MM.1S (cell line): ENCODE data around the gene DYNC1LI1.

Experiments used
- DNase-seq: peaks from one replicate; pipeline ENCODE4 v3.0.0-alpha.2; 2015
- H2AFZ ChIP-seq: fragments of 300-600 bp; sonication (generic); 2 replicates; pipeline ENCODE4 v1.6.0; 2016; ENCODE audit warnings: antibody characterized with exemption, low read length
- H3F3A ChIP-seq: fragments of 300-600 bp; sonication (generic); 2 replicates; pipeline ENCODE4 v1.6.1; 2016; ENCODE audit warnings: mild to moderate bottlenecking, antibody characterized with exemption, low read length, moderate library complexity, mixed read lengths; ENCODE audit not compliant: insufficient read depth
- H3K27ac ChIP-seq: fragments of 300-600 bp; sonication (generic); 2 replicates; pipeline ENCODE4 v1.5.1; 2016; ENCODE audit warnings: mild to moderate bottlenecking, low read length
- H3K27me3 ChIP-seq: fragments of 300-600 bp; sonication (generic); replicated peaks from 2 replicates; pipeline ENCODE4 v1.6.0; 2016; ENCODE audit warnings: low read length; ENCODE audit not compliant: insufficient read depth
- H3K36me3 ChIP-seq: fragments of 300-600 bp; sonication (generic); replicated peaks from 2 replicates; pipeline ENCODE4 v1.6.1; 2016; ENCODE audit warnings: mild to moderate bottlenecking, low read length, mixed read lengths; ENCODE audit not compliant: insufficient read depth
- H3K4me1 ChIP-seq: fragments of 300-600 bp; sonication (generic); 2 replicates; pipeline ENCODE4 v1.6.1; 2016; ENCODE audit warnings: low read length, mixed read lengths
- H3K4me2 ChIP-seq: fragments of 300-600 bp; sonication (generic); 2 replicates; pipeline ENCODE4 v1.6.0; 2016; ENCODE audit warnings: low read depth, low read length
- H3K4me3 ChIP-seq: fragments of 300-600 bp; sonication (generic); 2 replicates; pipeline ENCODE4 v1.5.1; 2016; ENCODE audit warnings: low read length, mixed read lengths
- H3K79me2 ChIP-seq: fragments of 300-600 bp; sonication (generic); 2 replicates; pipeline ENCODE4 v1.6.1; 2016; ENCODE audit warnings: mixed run types, low read length, mixed read lengths
- H3K9ac ChIP-seq: fragments of 300-600 bp; sonication (generic); 2 replicates; pipeline ENCODE4 v1.6.1; 2016; ENCODE audit warnings: low read length, mixed read lengths
- H3K9me2 ChIP-seq: fragments of 300-600 bp; sonication (generic); replicated peaks from 2 replicates; pipeline ENCODE4 v1.6.1; 2016; ENCODE audit warnings: mild to moderate bottlenecking, low read length, mixed read lengths; ENCODE audit not compliant: insufficient read depth
- H3K9me3 ChIP-seq: fragments of 300-600 bp; sonication (generic); replicated peaks from 2 replicates; pipeline ENCODE4 v1.6.1; 2016; ENCODE audit warnings: mild to moderate bottlenecking, low read length, mixed read lengths; ENCODE audit not compliant: insufficient read depth
- H4K20me1 ChIP-seq: fragments of 300-600 bp; sonication (generic); 2 replicates; pipeline ENCODE4 v1.6.1; 2016; ENCODE audit warnings: mild to moderate bottlenecking, low read length, moderate library complexity, mixed read lengths; ENCODE audit not compliant: insufficient read depth
- EZH2 ChIP-seq: fragments of 300-600 bp; sonication (generic); optimal IDR thresholded peaks from 2 replicates; pipeline ENCODE3; 2017; ENCODE audit warnings: low read depth, mild to moderate bottlenecking, antibody characterized with exemption, low read length, mixed read lengths
- EZH2phosphoT487 ChIP-seq: fragments of 300-600 bp; sonication (generic); IDR thresholded peaks from 2 replicates; pipeline ENCODE4 v1.6.1; 2018; ENCODE audit warnings: antibody characterized with exemption, low read length
- TF ChIP-seq, protein P1 (sequence below): fragments of 300-600 bp; sonication (generic); IDR thresholded peaks from 2 replicates; pipeline ENCODE4 v1.5.1; 2016; ENCODE audit warnings: antibody characterized with exemption, low read length, mixed read lengths

DYNC1LI1 gene

DNA sequence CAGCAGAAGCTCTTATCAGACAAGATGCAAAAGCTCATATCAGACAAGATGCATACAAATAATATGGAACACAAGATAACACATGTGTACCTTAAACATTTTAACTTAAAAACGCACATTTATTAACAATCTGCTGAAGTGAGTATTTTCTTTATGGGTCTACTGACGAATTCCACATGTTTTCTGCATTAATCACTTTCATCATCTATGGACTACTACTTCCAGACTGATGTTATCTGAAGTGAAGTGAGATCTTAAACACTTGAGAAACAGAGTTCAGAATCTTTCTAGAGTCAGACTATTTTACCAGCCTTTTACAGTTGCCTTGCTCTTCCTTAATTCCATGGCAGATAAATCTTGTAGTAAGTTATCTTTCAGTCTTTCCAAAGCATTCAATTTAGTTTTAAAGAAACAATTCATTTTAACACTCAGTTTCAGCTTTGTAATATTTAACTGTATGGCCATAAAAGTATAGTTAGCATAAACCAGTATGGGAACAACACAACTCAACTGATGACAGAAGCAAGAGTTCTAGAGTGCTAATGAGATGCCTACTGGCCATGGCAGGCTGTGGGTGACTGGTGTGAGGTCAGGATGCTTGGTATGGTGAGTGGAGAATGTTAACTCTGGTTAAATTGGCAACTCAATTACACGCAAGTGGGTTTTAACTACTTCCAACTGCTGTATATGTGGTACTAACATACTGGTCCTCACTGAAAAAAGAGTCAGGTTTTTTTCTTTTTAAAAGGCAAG is 77.8 kb downstream of the DYNC1LI1 start:
- Histone ChIP-seq H3K36me3 (no peaks in the 10 kb centered on the region), H4K20me1 (no peaks in the 10 kb centered on the region; the same call in 1 of the 2 replicates)

DNA sequence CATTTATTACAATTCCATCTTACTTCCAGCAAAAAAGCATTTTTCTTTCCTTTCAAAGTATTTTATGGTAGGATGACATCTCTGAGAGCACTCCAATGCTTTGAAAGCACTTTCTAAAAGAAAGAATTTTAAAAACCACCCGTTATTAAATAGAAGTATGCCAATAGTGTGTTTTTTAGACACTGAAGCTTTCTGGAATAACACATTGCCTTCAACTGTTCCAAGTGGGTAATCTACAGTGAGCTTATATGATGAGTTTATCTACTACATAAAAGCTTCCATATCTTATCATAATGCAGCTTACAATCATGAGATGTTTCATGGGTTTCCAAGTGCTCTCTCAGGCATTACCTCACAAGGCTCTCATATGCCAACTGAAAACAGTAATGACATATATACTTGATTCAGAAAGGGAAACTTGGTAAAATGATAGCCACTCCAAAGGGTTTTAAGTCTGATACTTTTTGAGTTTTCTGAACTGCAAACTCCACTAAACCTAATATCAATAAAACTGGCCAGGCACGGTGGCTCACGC is 82.1 kb downstream of the DYNC1LI1 start:
- no peak overlapping the region for H3K27ac ChIP-seq
- no peak overlapping the region for H3K4me3 ChIP-seq
- peaks cover 5% of the 10 kb centered on the region for H3K4me1 ChIP-seq
- no peak for DNase-seq
- no peak overlapping the region for H3K4me2 ChIP-seq
- no peaks in the 10 kb centered on the region; the same call in 1 of the 2 replicates for H3K36me3 ChIP-seq
- H4K20me1 ChIP-seq, result no peaks in the 10 kb centered on the region; the same call in 1 of the 2 replicates
- H3K79me2 ChIP-seq, result peaks cover 19% of the 10 kb centered on the region
- no peak overlapping the region for H2AFZ ChIP-seq
- H3K27me3 ChIP-seq, result no peaks in the 10 kb centered on the region
- H3K9me3 ChIP-seq, result no peaks in the 10 kb centered on the region
- H3K9me2 ChIP-seq, result no peaks in the 10 kb centered on the region
- TF ChIP-seq EZH2, result no peak
- no peak for TF ChIP-seq EZH2phosphoT487
- TF ChIP-seq, protein P1, sequence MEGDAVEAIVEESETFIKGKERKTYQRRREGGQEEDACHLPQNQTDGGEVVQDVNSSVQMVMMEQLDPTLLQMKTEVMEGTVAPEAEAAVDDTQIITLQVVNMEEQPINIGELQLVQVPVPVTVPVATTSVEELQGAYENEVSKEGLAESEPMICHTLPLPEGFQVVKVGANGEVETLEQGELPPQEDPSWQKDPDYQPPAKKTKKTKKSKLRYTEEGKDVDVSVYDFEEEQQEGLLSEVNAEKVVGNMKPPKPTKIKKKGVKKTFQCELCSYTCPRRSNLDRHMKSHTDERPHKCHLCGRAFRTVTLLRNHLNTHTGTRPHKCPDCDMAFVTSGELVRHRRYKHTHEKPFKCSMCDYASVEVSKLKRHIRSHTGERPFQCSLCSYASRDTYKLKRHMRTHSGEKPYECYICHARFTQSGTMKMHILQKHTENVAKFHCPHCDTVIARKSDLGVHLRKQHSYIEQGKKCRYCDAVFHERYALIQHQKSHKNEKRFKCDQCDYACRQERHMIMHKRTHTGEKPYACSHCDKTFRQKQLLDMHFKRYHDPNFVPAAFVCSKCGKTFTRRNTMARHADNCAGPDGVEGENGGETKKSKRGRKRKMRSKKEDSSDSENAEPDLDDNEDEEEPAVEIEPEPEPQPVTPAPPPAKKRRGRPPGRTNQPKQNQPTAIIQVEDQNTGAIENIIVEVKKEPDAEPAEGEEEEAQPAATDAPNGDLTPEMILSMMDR, result no peak
- H3F3A ChIP-seq, result no peaks in the 10 kb centered on the region
- H3K9ac ChIP-seq, result no peak overlapping the region

More for the DNA sequence above, 77.8 kb downstream of the DYNC1LI1 start:
- Histone ChIP-seq H3F3A (0 out of 2 replicates have a peak, but pooled peaks cover 4% of the 10 kb centered on the region), H3K9me3 (no peaks in the 10 kb centered on the region), H3K9ac (no peak overlapping the region), H3K9me2 (no peaks in the 10 kb centered on the region), H3K4me3 (no peak overlapping the region), H3K27me3 (no peaks in the 10 kb centered on the region), H3K4me1 (peaks cover 21% of the 10 kb centered on the region), H2AFZ (no peak overlapping the region), H3K79me2 (peaks cover 41% of the 10 kb centered on the region), H3K27ac (no peak overlapping the region), H3K4me2 (0 out of 2 replicates have a peak overlapping the region, but pooled peaks have one; percentile 40)
- no peak for TF ChIP-seq EZH2phosphoT487
- TF ChIP-seq EZH2, result no peak
- TF ChIP-seq, protein P1, result no peak
- DNase-seq, result no peak

DNA sequence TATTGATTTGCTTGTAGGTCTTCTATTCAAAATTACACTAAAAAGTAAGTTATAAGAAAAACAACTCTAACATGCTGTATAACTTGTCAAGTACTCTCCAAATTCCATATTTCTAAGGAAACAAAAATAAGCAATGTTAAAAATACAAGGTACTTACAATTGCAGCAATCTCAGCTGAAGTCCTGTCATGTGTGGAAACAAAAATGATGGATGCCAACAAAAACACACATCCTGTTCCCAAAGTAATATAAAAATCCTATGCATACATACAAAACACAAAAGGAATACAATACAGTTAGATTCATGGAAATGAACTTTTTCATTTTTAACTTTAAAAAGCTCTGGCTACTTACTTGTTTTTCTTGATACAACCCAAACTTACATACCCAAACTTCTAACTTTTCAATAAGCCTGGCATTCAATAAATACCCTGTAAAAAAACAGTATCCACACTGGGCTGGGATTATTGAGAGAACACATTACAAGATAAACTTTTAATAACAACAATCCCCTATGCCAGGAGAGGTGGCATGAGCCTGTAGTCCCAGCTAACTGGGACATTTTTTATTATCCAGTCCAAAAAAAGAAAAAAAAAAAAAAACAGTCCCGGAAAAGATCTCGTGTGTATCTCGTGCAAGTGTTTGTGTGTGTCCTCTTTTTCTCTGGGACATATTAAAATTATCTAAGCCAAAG is 82.7 kb downstream of the DYNC1LI1 start:
- H3K27ac ChIP-seq, result no peak overlapping the region
- no peak for DNase-seq
- TF ChIP-seq, protein P1, result no peak
- TF ChIP-seq EZH2, result no peak
- TF ChIP-seq EZH2phosphoT487, result no peak

More for the DNA sequence above, 82.7 kb downstream of the DYNC1LI1 start:
- Histone ChIP-seq H3F3A (no peaks in the 10 kb centered on the region), H3K79me2 (peaks cover 14% of the 10 kb centered on the region; the same call in 1 of the 2 replicates), H3K36me3 (no peaks in the 10 kb centered on the region; the same call in 1 of the 2 replicates), H3K9me3 (no peaks in the 10 kb centered on the region), H4K20me1 (no peaks in the 10 kb centered on the region), H3K9ac (no peak overlapping the region), H3K4me3 (no peak overlapping the region), H3K9me2 (no peaks in the 10 kb centered on the region), H3K4me1 (no peaks in the 10 kb centered on the region), H3K4me2 (no peak overlapping the region), H2AFZ (no peak overlapping the region), H3K27me3 (no peaks in the 10 kb centered on the region)
